Endothelial cell of umbilical vein (primary cell): ENCODE results near the gene GNAQ. TPM values are rescaled to one million over a fixed set of nuclear protein-coding genes. Genes with fewer than 3 reads are reported as not detected.

Source experiments
- BruUV-seq: library from RNA; stranded (reverse); fragments of 400-500 nt; replicated peaks from 2 replicates; lab custom pipeline; 2021; lab: Mats Ljungman, UMichigan
- CTCF ChIA-PET: fragments of 300-600, 350-600 bp; sonication (Branson Sonifier 250); formaldehyde crosslinking; loops from one replicate; lab custom pipeline; 2021; ENCODE audit warnings: antibody characterized with exemption, inconsistent platforms; lab: Charles Lee
- POLR2A ChIA-PET: fragments of 300-600, 350-600 bp; sonication (Branson Sonifier 250); formaldehyde crosslinking; loops from one replicate; lab custom pipeline; 2021; ENCODE audit warnings: antibody characterized with exemption, inconsistent platforms; lab: Charles Lee
- DNase-seq: peaks from one replicate; pipeline ENCODE4 v3.0.0-alpha.2; 2011; ENCODE audit warnings: low read depth, low spot score
- FAIRE-seq: peaks from 2 replicates; lab custom pipeline; 2011; peaks lifted over from hg19 to GRCh38; lab: Jason Lieb, UNC
- H2AFZ ChIP-seq: 2 replicates; pipeline ENCODE4 v1.6.0; 2012; ENCODE audit warnings: low read depth, low read length, control low read depth, inconsistent platforms
- H3K27ac ChIP-seq: 2 replicates; pipeline ENCODE4 v1.5.1; 2011; ENCODE audit warnings: low read depth, mild to moderate bottlenecking, control low read depth, low read length, moderate library complexity; ENCODE audit not compliant: insufficient read depth
- H3K27me3 ChIP-seq, 2 experiments: 2 replicates each; pipeline versions ENCODE4 v1.6.0 to v1.6.1; 2011; ENCODE audit warnings: low read length in 2 of 2, mixed read lengths in 1 of 2; ENCODE audit not compliant: control insufficient read depth in 2 of 2, insufficient read depth in 2 of 2
- H3K36me3 ChIP-seq, 2 experiments: 2 replicates in 1 of 2; 3 replicates in 1 of 2; pipeline ENCODE4 v1.5.1; 2011; ENCODE audit warnings: low read length in 2 of 2, mild to moderate bottlenecking in 1 of 2, moderate library complexity in 1 of 2; ENCODE audit not compliant: control insufficient read depth in 2 of 2, insufficient read depth in 2 of 2; ENCODE audit errors: extremely low read depth in 1 of 2
- H3K4me1 ChIP-seq: 3 replicates; pipeline ENCODE4 v1.5.1; 2011; ENCODE audit warnings: mild to moderate bottlenecking, low read length; ENCODE audit not compliant: control insufficient read depth, insufficient read depth; ENCODE audit errors: extremely low read depth
- H3K4me2 ChIP-seq: 2 replicates; pipeline ENCODE4 v1.6.1; 2011; ENCODE audit warnings: low read length, control low read depth, mixed read lengths; ENCODE audit not compliant: insufficient read depth
- H3K4me3 ChIP-seq, 3 experiments: fragments of 200-600 bp in 1 of 3; sonication (generic), shearing (Covaris generic) in 1 of 3; replicated peaks in 1 of 3; 2 replicates each; pipeline ENCODE4 v1.5.1; 2011 to 2016; ENCODE audit warnings: control low read depth in 3 of 3, low read length in 3 of 3, mild to moderate bottlenecking in 2 of 3, inconsistent platforms in 1 of 3, low read depth in 1 of 3, moderate library complexity in 1 of 3; ENCODE audit not compliant: insufficient read depth in 1 of 3
- H3K79me2 ChIP-seq: 2 replicates; pipeline ENCODE4 v1.6.0; 2012; ENCODE audit warnings: low read length, inconsistent platforms; ENCODE audit not compliant: control insufficient read depth, insufficient read depth
- H3K9ac ChIP-seq: replicated peaks from 2 replicates; pipeline ENCODE3; 2011; ENCODE audit warnings: low read length, control low read depth; ENCODE audit not compliant: insufficient read depth; ENCODE audit errors: extremely low read depth
- H3K9me1 ChIP-seq: replicated peaks from 3 replicates; pipeline ENCODE4 v1.6.0; 2011; ENCODE audit warnings: mild to moderate bottlenecking, low read length; ENCODE audit not compliant: control insufficient read depth, insufficient read depth; ENCODE audit errors: extremely low read depth
- H3K9me3 ChIP-seq: replicated peaks from 2 replicates; pipeline ENCODE4 v1.5.1; 2012; ENCODE audit warnings: low read length, inconsistent platforms; ENCODE audit not compliant: control insufficient read depth, insufficient read depth
- H4K20me1 ChIP-seq: replicated peaks from 2 replicates; pipeline ENCODE3; 2011; ENCODE audit warnings: mild to moderate bottlenecking, low read length; ENCODE audit not compliant: control insufficient read depth, insufficient read depth; ENCODE audit errors: extremely low read depth
- CTCF ChIP-seq, 2 donors: IDR thresholded peaks; 1 replicate in 1 of 2; 2 replicates in 1 of 2; pipeline ENCODE4 v1.5.1; 2011; ENCODE audit warnings: low read length in 2 of 2, mild to moderate bottlenecking in 2 of 2, moderate library complexity in 2 of 2, control low read depth in 1 of 2, inconsistent platforms in 1 of 2, low read depth in 1 of 2; ENCODE audit not compliant: insufficient read depth in 1 of 2; ENCODE audit errors: extremely low read depth in 1 of 2
- EZH2 ChIP-seq: IDR thresholded peaks from 2 replicates; pipeline ENCODE4 v1.6.1; 2012; ENCODE audit warnings: borderline replicate concordance, low read depth, mild to moderate bottlenecking, moderate library complexity, low read length, inconsistent platforms; ENCODE audit not compliant: severe bottlenecking
- FOS ChIP-seq: IDR thresholded peaks from 2 replicates; pipeline ENCODE4 v1.6.1; 2011; ENCODE audit warnings: mild to moderate bottlenecking, low read length, moderate library complexity, borderline replicate concordance; ENCODE audit not compliant: insufficient read depth
- GATA2 ChIP-seq: IDR thresholded peaks from 2 replicates; pipeline ENCODE4 v1.7.0; 2011; ENCODE audit warnings: low read depth, mild to moderate bottlenecking, moderate library complexity, mixed read lengths, low read length; ENCODE audit not compliant: insufficient read length, insufficient read depth
- JUN ChIP-seq: IDR thresholded peaks from 2 replicates; pipeline ENCODE4 v1.6.1; 2011; ENCODE audit warnings: borderline replicate concordance, low read depth; ENCODE audit not compliant: insufficient read length, insufficient read depth
- MAX ChIP-seq: IDR thresholded peaks from 2 replicates; pipeline ENCODE4 v1.6.1; 2011; ENCODE audit not compliant: insufficient read depth, insufficient read length
- MYC ChIP-seq: IDR thresholded peaks from one replicate; pipeline ENCODE4 v1.6.1; 2011; ENCODE audit warnings: mild to moderate bottlenecking, low read depth, low read length
- POLR2A ChIP-seq: IDR thresholded peaks from 2 replicates; pipeline ENCODE4 v1.6.1; 2012; ENCODE audit warnings: low read depth, mild to moderate bottlenecking, control low read depth, low read length
- POLR2AphosphoS5 ChIP-seq: IDR thresholded peaks from 2 replicates; pipeline ENCODE4 v1.6.1; 2012; ENCODE audit warnings: low read depth, mild to moderate bottlenecking, control low read depth, low read length, moderate library complexity; ENCODE audit not compliant: insufficient read depth
- dilution Hi-C: fragments of 300-500 bp; cut with MboI; formaldehyde crosslinking; loops from one replicate; pipeline ENCODE4 v1.15.0; 2019; ENCODE audit warnings: low sequenced_read_pairs; ENCODE audit not compliant: extremely low pct_ligation_motif_present
- intact Hi-C: fragments of 100-400 bp; cut with micrococcal nuclease; formaldehyde crosslinking; loops from one replicate; pipeline ENCODE4 v1.10.0; 2022
- polyA plus RNA-seq, 4 experiments: library from polyadenylated mRNA; depleted of rRNA in 3 of 4; stranded (reverse) in 3 of 4; unstranded in 1 of 4; fragments of >200 nt; gene quantifications; 2 replicates each; pipeline versions ENCODE4 v1.2.1 to v1.2.3, GENCODE V29; 2011 to 2012; ENCODE audit warnings: missing spikeins in 1 of 4
- total RNA-seq: library from RNA; stranded (reverse); gene quantifications from 2 replicates; pipeline ENCODE4 v1.2.3, GENCODE V29; 2021

Gene GNAQ
- total and polyA plus RNA-seq, 2 donors (not counting 3 experiments of a cell fraction or from before 2014, with no cell fraction given), result 26.1 to 67.3 TPM

DNA sequence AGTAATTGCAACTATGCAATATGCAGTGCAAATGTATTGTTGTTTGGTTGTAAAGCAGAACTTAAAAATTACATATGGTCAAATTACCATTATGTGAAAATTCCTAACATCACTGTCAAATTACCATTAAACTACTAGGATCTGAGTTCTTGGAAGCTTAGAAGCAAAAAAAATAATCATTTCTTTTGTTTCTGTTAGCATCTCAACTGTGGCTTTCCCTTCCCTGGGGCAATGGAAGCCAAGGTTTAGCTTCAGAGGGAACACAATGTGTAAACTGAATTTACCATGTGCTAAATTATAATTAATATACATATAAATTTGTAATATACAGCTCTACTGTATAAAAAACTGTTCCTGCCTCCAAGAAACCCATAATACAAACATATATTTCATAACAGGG is 159.4 kb downstream of the GNAQ start:
- intact Hi-C loops (no loop called here), dilution Hi-C loops (no loop called here)
- DNase-seq (no peak), FAIRE-seq (no peak)
- CTCF ChIA-PET, result interaction anchor here (0.9 kb wide), 1 partner anchor 163 kb away, joined by 3 read pairs; no protein-coding TSS in a partner anchor
- H3K4me1 ChIP-seq, result peaks cover 12% of the 10 kb centered on the region
- no peaks in the 10 kb centered on the region for H3K9me1 ChIP-seq
- H4K20me1 ChIP-seq, result no peaks in the 10 kb centered on the region
- H3K9me3 ChIP-seq, result no peaks in the 10 kb centered on the region
- H2AFZ ChIP-seq, result no peak overlapping the region
- TF ChIP-seq POLR2A, result no peak
- no peak for TF ChIP-seq JUN
- no peak for TF ChIP-seq POLR2AphosphoS5
- TF ChIP-seq MAX, result no peak
- no peak for TF ChIP-seq MYC
- no peak for TF ChIP-seq EZH2
- no peak for TF ChIP-seq FOS
- TF ChIP-seq CTCF (IDR thresholded peaks at IDR 0.05; ENCODE audit: extremely low read depth in 1 of 2, insufficient read depth in 1 of 2, low read depth in 1 of 2, low read length in 2 of 2), result no peak
- no peak for TF ChIP-seq GATA2
- H3K9ac ChIP-seq, result no peak overlapping the region
- no TSS peak for BruUV-seq
- H3K27me3 ChIP-seq, result no peaks in the 10 kb centered on the region
- no peaks in the 10 kb centered on the region for H3K36me3 ChIP-seq
- peaks cover 21% of the 10 kb centered on the region for H3K79me2 ChIP-seq
- H3K4me3 ChIP-seq, result no peak overlapping the region
- H3K27ac ChIP-seq, result no peak overlapping the region
- H3K4me2 ChIP-seq, result no peak overlapping the region
- POLR2A ChIA-PET, result no interaction called here
